ENCODE measurements around the gene BCL2L11. TPM values are rescaled to one million over a fixed set of nuclear protein-coding genes. Genes with fewer than 3 reads are reported as not detected.

Gene BCL2L11
- polyA plus RNA-seq, 1 experiment: 4.2 TPM

DNA sequence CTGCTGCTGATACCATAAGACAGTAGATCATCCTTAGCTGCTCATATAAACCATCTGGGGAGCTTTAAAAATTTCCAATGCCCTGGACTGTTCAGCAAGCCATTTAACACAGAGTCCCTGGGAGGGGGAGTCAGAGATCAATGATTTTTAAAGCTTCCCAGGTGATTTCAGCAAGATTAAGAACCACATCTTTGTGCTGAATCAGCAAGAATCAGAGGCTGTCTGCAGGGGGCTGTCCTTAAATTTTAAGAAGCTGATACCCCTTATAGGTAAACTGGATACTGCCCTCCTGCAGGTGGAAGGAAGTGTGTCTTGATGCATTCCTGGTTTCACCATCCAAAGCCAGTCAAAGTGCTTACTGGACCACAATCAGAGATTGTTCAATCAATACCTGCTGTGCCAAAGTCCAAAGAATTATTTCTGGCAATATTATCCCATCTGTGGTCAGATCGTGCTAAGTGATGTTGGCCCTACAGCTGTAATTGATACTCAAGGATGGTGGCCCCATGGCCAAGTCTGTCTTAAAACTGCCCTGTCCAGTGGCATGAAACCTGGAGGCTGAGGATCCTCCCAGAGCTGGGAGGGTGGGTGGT is 72.2 kb downstream of the BCL2L11 start:
- Histone ChIP-seq H3K27ac (ENCODE audit: low read depth, low read length) (no peak overlapping the region), H3K27me3 (ENCODE audit: control insufficient read depth, insufficient read depth, low read length) (no peaks in the 10 kb centered on the region), H3K4me3 (ENCODE audit: low read depth, low read length) (no peak overlapping the region), H3K9me3 (ENCODE audit: control insufficient read depth, insufficient read depth, low read length) (no peaks in the 10 kb centered on the region; the same call in 1 of the 2 replicates)
- TF ChIP-seq, protein P1, sequence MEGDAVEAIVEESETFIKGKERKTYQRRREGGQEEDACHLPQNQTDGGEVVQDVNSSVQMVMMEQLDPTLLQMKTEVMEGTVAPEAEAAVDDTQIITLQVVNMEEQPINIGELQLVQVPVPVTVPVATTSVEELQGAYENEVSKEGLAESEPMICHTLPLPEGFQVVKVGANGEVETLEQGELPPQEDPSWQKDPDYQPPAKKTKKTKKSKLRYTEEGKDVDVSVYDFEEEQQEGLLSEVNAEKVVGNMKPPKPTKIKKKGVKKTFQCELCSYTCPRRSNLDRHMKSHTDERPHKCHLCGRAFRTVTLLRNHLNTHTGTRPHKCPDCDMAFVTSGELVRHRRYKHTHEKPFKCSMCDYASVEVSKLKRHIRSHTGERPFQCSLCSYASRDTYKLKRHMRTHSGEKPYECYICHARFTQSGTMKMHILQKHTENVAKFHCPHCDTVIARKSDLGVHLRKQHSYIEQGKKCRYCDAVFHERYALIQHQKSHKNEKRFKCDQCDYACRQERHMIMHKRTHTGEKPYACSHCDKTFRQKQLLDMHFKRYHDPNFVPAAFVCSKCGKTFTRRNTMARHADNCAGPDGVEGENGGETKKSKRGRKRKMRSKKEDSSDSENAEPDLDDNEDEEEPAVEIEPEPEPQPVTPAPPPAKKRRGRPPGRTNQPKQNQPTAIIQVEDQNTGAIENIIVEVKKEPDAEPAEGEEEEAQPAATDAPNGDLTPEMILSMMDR (IDR thresholded peaks at IDR 0.05; ENCODE audit: low read depth, low read length): no peak
- DNase-seq (ENCODE audit: low read depth, low spot score): no peak
- ChIA-PET POLR2A (no interaction called here), CTCF (no interaction called here)

DNA sequence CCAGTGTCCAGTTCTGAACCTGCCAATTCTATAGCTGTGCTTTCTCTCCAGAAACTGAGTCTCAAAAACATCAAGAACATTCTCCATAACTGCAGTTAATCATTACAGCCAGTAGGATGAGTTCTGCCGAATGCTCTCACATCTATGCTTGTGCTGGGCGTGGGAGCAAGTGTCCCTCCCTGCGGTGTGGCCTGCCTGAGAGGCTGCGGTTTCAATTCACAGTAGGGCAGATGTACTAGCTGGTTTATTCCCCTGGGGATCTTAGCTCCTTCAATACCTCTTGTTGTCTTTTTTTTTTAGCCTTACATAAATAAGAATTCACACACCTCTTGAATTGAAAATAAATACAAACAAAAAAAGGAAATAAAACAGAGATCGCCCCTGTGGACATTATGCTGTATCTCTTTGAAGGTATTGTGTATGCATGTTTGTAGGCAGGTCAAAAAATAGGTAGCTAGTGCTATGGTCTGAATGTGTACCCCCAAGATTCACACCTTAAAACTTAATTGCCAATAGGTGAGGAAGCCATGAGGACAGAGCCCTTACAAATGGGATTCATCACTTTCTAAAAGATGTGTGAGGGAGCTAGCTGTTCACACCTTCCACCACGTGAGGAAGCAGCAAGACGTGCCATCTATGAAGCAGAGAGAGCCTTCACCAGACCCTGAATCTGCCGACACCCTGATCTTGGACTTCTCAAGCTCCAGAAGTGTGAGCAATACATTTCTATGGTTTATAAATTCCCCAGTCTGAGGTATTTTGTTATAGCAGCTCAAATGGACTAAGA is 74.3 kb downstream of the BCL2L11 start:
- no peak for DNase-seq (ENCODE audit: low read depth, low spot score)
- Histone ChIP-seq H3K9me3 (ENCODE audit: control insufficient read depth, insufficient read depth, low read length) (peaks cover 3% of the 10 kb centered on the region; the same call in 1 of the 2 replicates), H3K27me3 (ENCODE audit: control insufficient read depth, insufficient read depth, low read length) (no peaks in the 10 kb centered on the region), H3K27ac (ENCODE audit: low read depth, low read length) (no peak overlapping the region), H3K4me3 (ENCODE audit: low read depth, low read length) (no peak overlapping the region)
- ChIA-PET CTCF (interaction anchor here (1.5 kb wide), 1 partner anchor 8 kb away, joined by 6 read pairs; no protein-coding TSS in a partner anchor), POLR2A (no interaction called here)
- TF ChIP-seq, protein P1 (IDR thresholded peaks at IDR 0.05; ENCODE audit: low read depth, low read length): no peak

DNA sequence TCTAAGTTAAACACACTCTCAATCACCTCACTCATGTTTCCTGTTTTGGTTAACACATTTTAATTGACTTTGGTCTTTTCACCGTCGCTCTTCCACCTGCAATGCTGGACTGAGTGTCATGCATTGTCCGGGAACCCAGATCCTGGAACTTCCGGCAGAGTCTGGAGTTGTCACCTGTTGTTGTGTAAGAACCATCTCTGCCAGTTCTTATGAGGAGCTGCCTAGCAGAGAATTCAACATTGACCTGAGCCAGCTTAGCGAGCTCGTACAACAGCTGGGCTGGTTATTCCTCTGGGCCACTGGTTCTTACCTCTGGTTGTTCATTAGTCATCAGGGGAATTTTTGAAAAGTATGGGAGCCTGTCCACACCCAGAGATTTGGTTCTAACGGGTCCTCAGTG is 75.7 kb downstream of the BCL2L11 start:
- Histone ChIP-seq H3K9me3 (ENCODE audit: control insufficient read depth, insufficient read depth, low read length) (peaks cover 3% of the 10 kb centered on the region; the same call in 1 of the 2 replicates), H3K27me3 (ENCODE audit: control insufficient read depth, insufficient read depth, low read length) (no peaks in the 10 kb centered on the region), H3K27ac (ENCODE audit: low read depth, low read length) (no peak overlapping the region), H3K4me3 (ENCODE audit: low read depth, low read length) (no peak overlapping the region)
- ChIA-PET POLR2A (no interaction called here), CTCF (no interaction called here)
- TF ChIP-seq, protein P1 (IDR thresholded peaks at IDR 0.05; ENCODE audit: low read depth, low read length): no peak
- no peak for DNase-seq (ENCODE audit: low read depth, low spot score)

DNA sequence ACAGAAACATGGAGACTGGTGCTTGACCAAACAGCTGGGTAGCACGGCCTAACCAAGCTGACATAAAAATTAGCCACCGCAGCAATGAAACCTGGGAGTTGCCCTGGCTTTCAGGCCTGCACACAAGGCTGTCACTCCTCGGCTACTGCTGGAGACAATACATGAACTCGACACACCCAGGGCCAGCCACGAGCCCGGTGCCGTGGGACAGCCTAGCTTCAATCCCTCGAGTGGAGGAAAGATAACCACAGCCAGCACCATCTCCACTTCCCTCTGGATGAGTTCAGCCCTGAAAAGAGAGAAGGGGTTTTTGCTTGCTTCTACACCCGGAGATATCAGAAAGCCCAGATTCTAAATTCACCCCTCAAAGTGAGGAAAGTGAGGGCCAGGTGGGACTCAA is 78.0 kb downstream of the BCL2L11 start:
- H3K4me3 ChIP-seq (ENCODE audit: low read depth, low read length): no peak overlapping the region
- no peak overlapping the region for H3K27ac ChIP-seq (ENCODE audit: low read depth, low read length)
- TF ChIP-seq, protein P1 (IDR thresholded peaks at IDR 0.05; ENCODE audit: low read depth, low read length): no peak
- no peak for DNase-seq (ENCODE audit: low read depth, low spot score)
- no peaks in the 10 kb centered on the region for H3K27me3 ChIP-seq (ENCODE audit: control insufficient read depth, insufficient read depth, low read length)
- H3K9me3 ChIP-seq (ENCODE audit: control insufficient read depth, insufficient read depth, low read length): peaks cover 3% of the 10 kb centered on the region; the same call in 1 of the 2 replicates
- CTCF ChIA-PET: no interaction called here
- POLR2A ChIA-PET: interaction anchor here (1.1 kb wide), 1 partner anchor 10 kb away, joined by 3 read pairs; no protein-coding TSS in a partner anchor

DNA sequence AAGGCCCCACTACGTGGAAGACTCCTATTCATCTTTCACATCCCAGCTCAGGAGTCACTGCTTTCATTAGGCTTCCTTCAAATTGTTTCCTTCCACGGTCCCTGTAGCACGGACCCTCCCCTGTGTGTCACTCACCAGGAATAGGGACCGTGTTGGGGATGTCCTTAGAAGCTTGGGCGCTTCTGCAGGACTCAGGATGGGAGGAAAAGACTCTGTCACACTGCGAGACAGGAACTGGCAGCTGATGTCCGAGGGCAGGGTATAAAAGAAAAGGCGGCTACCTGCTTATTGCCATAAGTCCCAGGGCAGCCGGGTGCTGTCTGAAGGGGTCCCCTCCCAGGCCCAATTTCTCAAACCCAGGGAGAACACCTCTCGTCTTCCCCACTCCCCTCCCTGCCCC is 79.1 kb downstream of the BCL2L11 start:
- Histone ChIP-seq H3K27ac (ENCODE audit: low read depth, low read length) (no peak overlapping the region), H3K27me3 (ENCODE audit: control insufficient read depth, insufficient read depth, low read length) (no peaks in the 10 kb centered on the region), H3K9me3 (ENCODE audit: control insufficient read depth, insufficient read depth, low read length) (peaks cover 3% of the 10 kb centered on the region; the same call in 1 of the 2 replicates), H3K4me3 (ENCODE audit: low read depth, low read length) (no peak overlapping the region)
- no peak for DNase-seq (ENCODE audit: low read depth, low spot score)
- ChIA-PET CTCF (no interaction called here), POLR2A (no interaction called here)
- TF ChIP-seq, protein P1 (IDR thresholded peaks at IDR 0.05; ENCODE audit: low read depth, low read length): no peak
